Kidney epithelial cell (primary cell): Measurements from ENCODE around the gene ZNF575. TPM values are rescaled to one million over a fixed set of nuclear protein-coding genes. Genes with fewer than 3 reads are reported as not detected.

Source experiments
- DNase-seq: peaks from one replicate; pipeline ENCODE4 v3.0.0-alpha.2; 2010; ENCODE audit warnings: low read depth
- H3K27me3 ChIP-seq: 2 replicates; pipeline ENCODE4 v1.6.0; 2011; ENCODE audit warnings: low read length; ENCODE audit not compliant: control insufficient read depth, insufficient read depth
- H3K36me3 ChIP-seq: 2 replicates; pipeline ENCODE4 v1.5.1; 2011; ENCODE audit warnings: low read length; ENCODE audit not compliant: control insufficient read depth, insufficient read depth
- H3K4me3 ChIP-seq: 2 replicates; pipeline ENCODE4 v1.5.1; 2011; ENCODE audit warnings: low read depth, mild to moderate bottlenecking, control low read depth, low read length
- CTCF ChIP-seq: IDR thresholded peaks from 2 replicates; pipeline ENCODE4 v1.5.1; 2011; ENCODE audit warnings: mild to moderate bottlenecking, moderate library complexity, low read length, control low read depth, inconsistent platforms; ENCODE audit not compliant: insufficient read depth, poor library complexity, severe bottlenecking
- total RNA-seq: library from RNA; depleted of rRNA; stranded (reverse); fragments of >200 nt; gene quantifications from 2 replicates; pipeline ENCODE4 v1.2.3, GENCODE V29; 2015

ZNF575 gene
- total RNA-seq, 1 donor from 2014 or later: not detected

- no peak for DNase-seq
- H3K36me3 ChIP-seq: peaks cover under 1% of the 10 kb centered on the region
- no peak overlapping the region for H3K4me3 ChIP-seq
- H3K27me3 ChIP-seq: no peaks in the 10 kb centered on the region
- TF ChIP-seq CTCF: peak; percentile 77
Observed at GRCh38 chr19:43534816-43535761, 2.1 kb downstream of the ZNF575 start.

GRCh38 chr19:43538922-43539321 is 5.9 kb downstream of the ZNF575 start:
- no peak for TF ChIP-seq CTCF
- Histone ChIP-seq H3K4me3 (no peak overlapping the region), H3K36me3 (peaks cover 3% of the 10 kb centered on the region), H3K27me3 (no peaks in the 10 kb centered on the region)
- DNase-seq: no peak

DNA sequence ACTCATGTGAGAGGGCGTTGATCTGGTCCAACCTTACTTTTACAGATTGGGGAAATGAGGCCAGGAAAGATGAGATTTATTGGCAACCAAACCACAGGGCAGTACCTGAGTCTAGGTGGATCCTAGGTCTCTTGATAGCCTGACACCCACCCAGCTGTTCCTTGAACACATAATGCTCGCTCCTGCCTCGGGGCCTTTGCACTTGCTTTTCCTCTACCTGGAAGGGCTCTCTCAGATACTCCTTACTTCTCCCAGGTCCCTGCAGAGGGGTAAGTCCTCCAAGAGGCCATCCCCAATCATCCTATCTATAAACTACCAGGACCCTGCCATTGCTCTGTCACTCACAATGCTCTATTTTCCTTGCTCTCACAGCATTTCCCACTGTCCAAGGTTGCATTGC is 7.4 kb downstream of the ZNF575 start:
- TF ChIP-seq CTCF: no peak
- no peak for DNase-seq
- no peak overlapping the region for H3K4me3 ChIP-seq
- no peaks in the 10 kb centered on the region for H3K27me3 ChIP-seq
- peaks cover 3% of the 10 kb centered on the region for H3K36me3 ChIP-seq

DNA sequence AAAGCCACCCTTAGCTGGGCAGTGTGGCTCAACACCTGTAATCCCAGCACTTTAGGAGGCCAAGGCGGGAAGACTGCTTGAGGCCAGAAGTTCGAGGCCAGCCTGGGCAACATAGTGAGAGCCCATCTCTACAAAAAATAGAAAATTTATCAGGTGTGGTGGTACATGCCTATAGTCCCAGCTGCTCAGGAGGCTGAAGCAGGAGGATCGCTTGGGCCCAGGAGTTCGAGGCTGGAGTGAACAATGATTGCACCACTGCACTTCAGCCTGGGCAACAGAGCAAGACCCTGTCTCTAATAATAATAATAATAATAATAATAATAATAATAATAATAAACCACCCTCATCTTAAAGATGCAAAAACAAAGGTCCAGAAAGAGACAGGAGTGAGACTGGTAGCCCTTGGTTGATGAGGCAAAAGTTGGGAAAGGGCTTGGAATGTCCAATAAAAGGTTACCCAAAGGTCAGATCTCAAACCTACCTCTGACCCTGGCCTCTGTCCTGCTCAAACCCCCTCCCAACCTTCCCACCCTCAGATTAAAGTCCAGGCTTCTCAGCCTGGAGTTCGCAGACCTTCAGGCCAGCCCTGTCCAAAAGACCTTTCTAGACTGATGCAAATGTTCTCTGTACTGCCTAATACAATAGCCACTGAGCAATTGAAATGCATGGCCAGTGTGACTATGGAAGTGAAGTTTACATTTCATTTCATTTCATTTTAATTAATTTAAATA is 9.1 kb downstream of the ZNF575 start:
- H3K36me3 ChIP-seq: peaks cover 3% of the 10 kb centered on the region
- no peak overlapping the region for H3K4me3 ChIP-seq
- no peaks in the 10 kb centered on the region for H3K27me3 ChIP-seq
- DNase-seq: no peak
- no peak for TF ChIP-seq CTCF

DNA sequence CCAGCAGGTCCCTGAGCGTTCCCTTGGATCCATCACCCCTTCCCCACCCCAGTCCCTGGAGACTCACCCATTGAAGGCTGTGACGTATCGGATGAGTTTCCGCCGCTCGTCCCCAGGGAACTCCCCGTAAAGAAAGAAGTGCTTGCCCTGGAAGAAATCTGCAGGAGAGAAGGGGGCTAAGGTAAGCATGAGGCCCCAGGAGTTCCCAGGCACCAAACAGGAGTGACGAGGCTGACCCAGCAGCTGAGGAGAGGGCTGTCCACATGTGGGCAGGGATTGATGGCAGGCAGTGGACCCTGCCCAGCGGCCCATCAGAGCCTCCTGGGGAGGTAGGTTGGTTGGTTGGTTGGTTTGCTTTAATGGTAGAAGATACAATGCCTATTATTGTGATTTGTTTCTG is 11.1 kb downstream of the ZNF575 start:
- Histone ChIP-seq H3K27me3 (no peaks in the 10 kb centered on the region), H3K4me3 (no peak overlapping the region), H3K36me3 (peaks cover 3% of the 10 kb centered on the region)
- no peak for TF ChIP-seq CTCF
- DNase-seq: no peak
